Neural cell (in vitro differentiated cells): ENCODE results near the gene CEP78. TPM values are rescaled to one million over a fixed set of nuclear protein-coding genes. Genes with fewer than 3 reads are reported as not detected.

Experiments used
- H2AFZ ChIP-seq: fragments of 200-600, 300-800 bp; sonication (generic), shearing (Covaris generic); 2 replicates; pipeline ENCODE4 v1.6.0; 2014; ENCODE audit warnings: low read depth, mild to moderate bottlenecking, antibody characterized with exemption, low read length, moderate library complexity
- H3F3A ChIP-seq: fragments of 200-600 bp; shearing (Covaris generic); 2 replicates; pipeline ENCODE4 v1.6.1; 2016; ENCODE audit warnings: mild to moderate bottlenecking, moderate library complexity, mixed read lengths, antibody characterized with exemption, low read length; ENCODE audit not compliant: insufficient read depth, poor library complexity, severe bottlenecking
- H3K27ac ChIP-seq: fragments of 200-600, 300-800 bp; sonication (generic), shearing (Covaris generic); 2 replicates; pipeline ENCODE4 v1.5.1; 2014; ENCODE audit warnings: mild to moderate bottlenecking, low read length, moderate library complexity
- H3K27me3 ChIP-seq: fragments of 300-800, 200-600 bp; sonication (generic), shearing (Covaris generic); 2 replicates; pipeline ENCODE4 v1.6.0; 2014; ENCODE audit warnings: mild to moderate bottlenecking, low read depth, low read length, moderate library complexity; ENCODE audit not compliant: insufficient read depth
- H3K36me3 ChIP-seq: fragments of 300-800, 200-600 bp; sonication (generic), shearing (Covaris generic); 2 replicates; pipeline ENCODE4 v1.5.1; 2014; ENCODE audit warnings: mild to moderate bottlenecking, antibody characterized with exemption, low read length, moderate library complexity; ENCODE audit not compliant: insufficient read depth
- H3K4me2 ChIP-seq: fragments of 300-800, 200-600 bp; sonication (generic), shearing (Covaris generic); 2 replicates; pipeline ENCODE4 v1.6.0; 2014; ENCODE audit warnings: mild to moderate bottlenecking, low read length
- H3K4me3 ChIP-seq: fragments of 300-800, 200-600 bp; sonication (generic), shearing (Covaris generic); 2 replicates; pipeline ENCODE4 v1.5.1; 2014; ENCODE audit warnings: mild to moderate bottlenecking, low read length, moderate library complexity
- H3K79me2 ChIP-seq: fragments of 200-600 bp; shearing (Covaris generic); replicated peaks from 2 replicates; pipeline ENCODE4 v1.6.0; 2014; ENCODE audit warnings: mild to moderate bottlenecking, low read length, moderate library complexity; ENCODE audit not compliant: insufficient read depth
- H3K9ac ChIP-seq: fragments of 300-800, 200-600 bp; sonication (generic), shearing (Covaris generic); 2 replicates; pipeline ENCODE4 v1.6.1; 2016; ENCODE audit warnings: mild to moderate bottlenecking, low read length, mixed read lengths
- H3K9me2 ChIP-seq: fragments of 200-600 bp; shearing (Covaris generic); 2 replicates; pipeline ENCODE4 v1.6.1; 2016; ENCODE audit warnings: mild to moderate bottlenecking, low read length, mixed read lengths; ENCODE audit not compliant: insufficient read depth
- H3K9me3 ChIP-seq: fragments of 200-600, 300-800 bp; sonication (generic), shearing (Covaris generic); 2 replicates; pipeline ENCODE4 v1.6.1; 2016; ENCODE audit warnings: mild to moderate bottlenecking, mixed run types, low read length, moderate library complexity, mixed read lengths
- H4K20me1 ChIP-seq: fragments of 200-600 bp; shearing (Covaris generic); 2 replicates; pipeline ENCODE4 v1.6.1; 2016; ENCODE audit warnings: mild to moderate bottlenecking, mixed run types; ENCODE audit not compliant: insufficient read depth
- EP300 ChIP-seq: fragments of 450-650 bp; conservative IDR thresholded peaks from 2 replicates; pipeline ENCODE4 v1.6.1; 2014; ENCODE audit warnings: antibody characterized with exemption, mild to moderate bottlenecking, moderate library complexity; ENCODE audit not compliant: poor library complexity, severe bottlenecking
- EZH2 ChIP-seq: fragments of 200-600, 300-800 bp; shearing (Covaris generic), sonication (generic); IDR thresholded peaks from 2 replicates; pipeline ENCODE4 v1.6.1; 2014; ENCODE audit warnings: antibody characterized with exemption, low read length, borderline replicate concordance, mild to moderate bottlenecking; ENCODE audit not compliant: insufficient read depth, poor library complexity, severe bottlenecking
- MXI1 ChIP-seq: fragments of 450-650 bp; conservative IDR thresholded peaks from 2 replicates; pipeline ENCODE4 v1.6.1; 2014; ENCODE audit warnings: antibody characterized with exemption, mild to moderate bottlenecking; ENCODE audit not compliant: poor library complexity, severe bottlenecking
- POLR2AphosphoS5 ChIP-seq: IDR thresholded peaks from 2 replicates; pipeline ENCODE4 v1.6.1; 2012
- RAD21 ChIP-seq: fragments of 450-650 bp; conservative IDR thresholded peaks from 2 replicates; pipeline ENCODE4 v1.6.1; 2014; ENCODE audit warnings: antibody characterized with exemption, mild to moderate bottlenecking, moderate library complexity
- SMC3 ChIP-seq: fragments of 450-650 bp; conservative IDR thresholded peaks from 2 replicates; pipeline ENCODE4 v1.6.1; 2014; ENCODE audit warnings: antibody characterized with exemption, mild to moderate bottlenecking, moderate library complexity; ENCODE audit not compliant: poor library complexity
- TAF1 ChIP-seq: IDR thresholded peaks from 2 replicates; pipeline ENCODE4 v1.6.1; 2012; ENCODE audit warnings: low read depth
- polyA plus RNA-seq: library from polyadenylated mRNA; depleted of rRNA; stranded (reverse); fragments of >200 nt; gene quantifications from 2 replicates; pipeline ENCODE4 v1.2.3, GENCODE V29; 2014
- TF ChIP-seq, protein P1 (sequence below): fragments of 450-650 bp; IDR thresholded peaks from 2 replicates; pipeline ENCODE4 v1.5.1; 2014; ENCODE audit warnings: antibody characterized with exemption, mild to moderate bottlenecking, moderate library complexity; ENCODE audit not compliant: poor library complexity, severe bottlenecking
- TF ChIP-seq, protein P2 (sequence below): IDR thresholded peaks from 2 replicates; pipeline ENCODE4 v1.6.1; 2012; ENCODE audit warnings: borderline replicate concordance

CEP78 gene
- polyA plus RNA-seq, 1 donor from 2014 or later = 57.8 TPM

DNA sequence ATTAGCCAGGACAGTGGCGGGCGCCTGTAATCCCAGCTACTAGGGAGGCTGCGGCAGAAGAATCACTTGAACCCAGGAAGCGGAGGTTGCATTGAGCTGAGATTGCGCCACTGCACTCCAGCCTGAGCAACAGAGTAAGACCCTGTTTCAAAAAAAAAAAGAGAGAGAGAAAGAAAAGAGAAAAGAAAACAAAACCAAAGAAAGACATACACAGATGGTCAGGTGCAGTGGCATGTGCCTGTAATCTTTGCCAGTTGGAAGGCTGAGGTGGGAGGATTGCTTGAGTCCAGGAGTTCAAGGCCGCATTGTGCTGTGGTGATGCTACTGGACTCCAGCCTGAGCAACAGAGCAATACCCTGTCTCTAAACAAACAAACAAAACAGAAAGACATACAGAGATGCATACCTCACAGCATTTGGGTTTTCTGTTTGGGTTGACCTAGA is 51.1 kb downstream of the CEP78 start:
- H3K36me3 ChIP-seq = no peaks in the 10 kb centered on the region
- no peaks in the 10 kb centered on the region for H3K79me2 ChIP-seq
- no peak overlapping the region for H3K27ac ChIP-seq
- no peak overlapping the region for H3K4me2 ChIP-seq
- no peaks in the 10 kb centered on the region for H3K9me3 ChIP-seq
- no peaks in the 10 kb centered on the region for H3K27me3 ChIP-seq
- no peaks in the 10 kb centered on the region for H4K20me1 ChIP-seq
- no peaks in the 10 kb centered on the region for H3F3A ChIP-seq
- no peak overlapping the region for H3K4me3 ChIP-seq
- no peak overlapping the region for H3K9ac ChIP-seq
- H2AFZ ChIP-seq = no peak overlapping the region
- no peaks in the 10 kb centered on the region for H3K9me2 ChIP-seq
- no peak for TF ChIP-seq RAD21
- TF ChIP-seq TAF1 = no peak
- no peak for TF ChIP-seq MXI1
- no peak for TF ChIP-seq SMC3
- TF ChIP-seq, protein P1, sequence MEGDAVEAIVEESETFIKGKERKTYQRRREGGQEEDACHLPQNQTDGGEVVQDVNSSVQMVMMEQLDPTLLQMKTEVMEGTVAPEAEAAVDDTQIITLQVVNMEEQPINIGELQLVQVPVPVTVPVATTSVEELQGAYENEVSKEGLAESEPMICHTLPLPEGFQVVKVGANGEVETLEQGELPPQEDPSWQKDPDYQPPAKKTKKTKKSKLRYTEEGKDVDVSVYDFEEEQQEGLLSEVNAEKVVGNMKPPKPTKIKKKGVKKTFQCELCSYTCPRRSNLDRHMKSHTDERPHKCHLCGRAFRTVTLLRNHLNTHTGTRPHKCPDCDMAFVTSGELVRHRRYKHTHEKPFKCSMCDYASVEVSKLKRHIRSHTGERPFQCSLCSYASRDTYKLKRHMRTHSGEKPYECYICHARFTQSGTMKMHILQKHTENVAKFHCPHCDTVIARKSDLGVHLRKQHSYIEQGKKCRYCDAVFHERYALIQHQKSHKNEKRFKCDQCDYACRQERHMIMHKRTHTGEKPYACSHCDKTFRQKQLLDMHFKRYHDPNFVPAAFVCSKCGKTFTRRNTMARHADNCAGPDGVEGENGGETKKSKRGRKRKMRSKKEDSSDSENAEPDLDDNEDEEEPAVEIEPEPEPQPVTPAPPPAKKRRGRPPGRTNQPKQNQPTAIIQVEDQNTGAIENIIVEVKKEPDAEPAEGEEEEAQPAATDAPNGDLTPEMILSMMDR = no peak
- no peak for TF ChIP-seq EZH2
- TF ChIP-seq POLR2AphosphoS5 = no peak
- TF ChIP-seq EP300 = no peak
- TF ChIP-seq, protein P2, sequence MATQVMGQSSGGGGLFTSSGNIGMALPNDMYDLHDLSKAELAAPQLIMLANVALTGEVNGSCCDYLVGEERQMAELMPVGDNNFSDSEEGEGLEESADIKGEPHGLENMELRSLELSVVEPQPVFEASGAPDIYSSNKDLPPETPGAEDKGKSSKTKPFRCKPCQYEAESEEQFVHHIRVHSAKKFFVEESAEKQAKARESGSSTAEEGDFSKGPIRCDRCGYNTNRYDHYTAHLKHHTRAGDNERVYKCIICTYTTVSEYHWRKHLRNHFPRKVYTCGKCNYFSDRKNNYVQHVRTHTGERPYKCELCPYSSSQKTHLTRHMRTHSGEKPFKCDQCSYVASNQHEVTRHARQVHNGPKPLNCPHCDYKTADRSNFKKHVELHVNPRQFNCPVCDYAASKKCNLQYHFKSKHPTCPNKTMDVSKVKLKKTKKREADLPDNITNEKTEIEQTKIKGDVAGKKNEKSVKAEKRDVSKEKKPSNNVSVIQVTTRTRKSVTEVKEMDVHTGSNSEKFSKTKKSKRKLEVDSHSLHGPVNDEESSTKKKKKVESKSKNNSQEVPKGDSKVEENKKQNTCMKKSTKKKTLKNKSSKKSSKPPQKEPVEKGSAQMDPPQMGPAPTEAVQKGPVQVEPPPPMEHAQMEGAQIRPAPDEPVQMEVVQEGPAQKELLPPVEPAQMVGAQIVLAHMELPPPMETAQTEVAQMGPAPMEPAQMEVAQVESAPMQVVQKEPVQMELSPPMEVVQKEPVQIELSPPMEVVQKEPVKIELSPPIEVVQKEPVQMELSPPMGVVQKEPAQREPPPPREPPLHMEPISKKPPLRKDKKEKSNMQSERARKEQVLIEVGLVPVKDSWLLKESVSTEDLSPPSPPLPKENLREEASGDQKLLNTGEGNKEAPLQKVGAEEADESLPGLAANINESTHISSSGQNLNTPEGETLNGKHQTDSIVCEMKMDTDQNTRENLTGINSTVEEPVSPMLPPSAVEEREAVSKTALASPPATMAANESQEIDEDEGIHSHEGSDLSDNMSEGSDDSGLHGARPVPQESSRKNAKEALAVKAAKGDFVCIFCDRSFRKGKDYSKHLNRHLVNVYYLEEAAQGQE = no peak

DNA sequence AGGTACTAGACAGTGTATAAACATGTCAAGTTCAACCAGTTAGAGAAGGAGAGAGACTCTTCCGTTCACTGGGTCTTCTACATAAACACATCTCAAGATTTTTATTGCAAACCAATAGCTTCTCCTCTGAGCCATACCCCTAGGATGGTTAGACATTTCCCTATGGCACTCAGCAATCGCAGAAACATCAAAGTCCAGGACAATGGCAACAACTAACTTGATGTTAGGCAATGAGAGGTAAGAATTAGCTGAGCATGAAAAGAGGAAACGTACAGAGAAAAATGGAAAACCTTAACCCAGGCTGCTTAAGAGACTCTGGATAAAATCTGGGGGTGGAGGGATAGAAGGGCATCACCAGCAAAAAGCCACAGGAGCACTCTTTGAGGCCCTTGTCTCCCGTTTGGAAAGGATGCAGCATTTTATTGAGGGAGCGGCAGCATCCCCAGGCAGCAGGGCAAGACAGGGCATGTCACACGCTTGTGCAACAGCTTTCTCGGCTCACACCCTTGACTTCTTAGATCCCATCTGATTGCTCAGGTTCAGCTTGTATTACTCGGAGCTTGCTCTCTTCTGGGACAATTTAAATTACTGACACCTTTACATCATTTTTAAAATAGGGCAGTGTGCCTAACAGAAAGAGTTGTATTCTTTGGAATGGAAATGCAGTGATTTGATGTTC is 52.5 kb downstream of the CEP78 start:
- H2AFZ ChIP-seq = no peak overlapping the region
- no peaks in the 10 kb centered on the region for H3F3A ChIP-seq
- no peaks in the 10 kb centered on the region for H3K9me3 ChIP-seq
- H3K9me2 ChIP-seq = no peaks in the 10 kb centered on the region
- H3K9ac ChIP-seq = no peak overlapping the region
- H3K4me3 ChIP-seq = no peak overlapping the region
- H3K79me2 ChIP-seq = no peaks in the 10 kb centered on the region
- no peaks in the 10 kb centered on the region for H3K36me3 ChIP-seq
- no peak overlapping the region for H3K4me2 ChIP-seq
- no peaks in the 10 kb centered on the region for H3K27me3 ChIP-seq
- TF ChIP-seq TAF1 (no peak), SMC3 (no peak), POLR2AphosphoS5 (no peak), EP300 (no peak), MXI1 (no peak), RAD21 (no peak), EZH2 (no peak)
- TF ChIP-seq, protein P1 = no peak
- TF ChIP-seq, protein P2 = no peak
- no peaks in the 10 kb centered on the region for H4K20me1 ChIP-seq
- no peak overlapping the region for H3K27ac ChIP-seq
